ENCODE measurements around the gene MYBPH. TPM values are rescaled to one million over a fixed set of nuclear protein-coding genes. Genes with fewer than 3 reads are reported as not detected.

Gene MYBPH
- total RNA-seq, 4 donors from 2014 or later: 0.11 to 0.75 TPM; not detected in 2

DNA sequence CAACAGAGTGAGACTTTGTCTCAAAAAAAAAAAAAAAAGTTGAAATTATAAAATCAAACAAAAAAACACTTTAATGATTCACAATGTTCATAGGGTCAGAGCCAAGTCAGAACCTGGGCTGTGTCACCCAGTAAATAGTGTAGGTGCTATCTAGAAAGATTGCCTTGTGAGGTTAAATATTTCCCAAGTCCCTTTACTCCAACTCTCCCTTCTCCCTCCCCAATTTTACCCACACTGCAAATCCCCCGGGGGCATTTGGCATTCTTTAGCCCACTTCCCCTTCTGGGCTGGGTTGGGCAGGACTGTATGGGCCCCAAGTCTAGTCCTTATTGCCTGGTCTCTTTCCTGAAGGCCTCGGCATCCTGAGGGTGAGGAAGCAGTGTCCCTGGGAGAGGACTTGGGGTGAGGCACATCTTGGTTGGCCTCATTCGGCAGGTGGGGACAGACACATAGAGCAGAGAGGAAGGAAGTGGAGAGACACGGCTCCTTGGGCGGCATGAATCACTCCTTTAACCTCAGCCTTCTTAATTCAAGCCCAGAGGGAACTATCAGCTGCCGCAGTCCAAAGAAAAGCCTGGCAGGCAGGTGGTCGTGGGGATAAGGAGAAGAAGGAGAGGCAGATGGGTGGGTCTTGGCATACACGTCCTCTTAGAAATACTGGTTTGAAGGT, 39.9 kb downstream of the MYBPH start:
- TF ChIP-seq POLR2A (IDR thresholded peaks at IDR 0.05): no peak
- TF ChIP-seq, protein P1, sequence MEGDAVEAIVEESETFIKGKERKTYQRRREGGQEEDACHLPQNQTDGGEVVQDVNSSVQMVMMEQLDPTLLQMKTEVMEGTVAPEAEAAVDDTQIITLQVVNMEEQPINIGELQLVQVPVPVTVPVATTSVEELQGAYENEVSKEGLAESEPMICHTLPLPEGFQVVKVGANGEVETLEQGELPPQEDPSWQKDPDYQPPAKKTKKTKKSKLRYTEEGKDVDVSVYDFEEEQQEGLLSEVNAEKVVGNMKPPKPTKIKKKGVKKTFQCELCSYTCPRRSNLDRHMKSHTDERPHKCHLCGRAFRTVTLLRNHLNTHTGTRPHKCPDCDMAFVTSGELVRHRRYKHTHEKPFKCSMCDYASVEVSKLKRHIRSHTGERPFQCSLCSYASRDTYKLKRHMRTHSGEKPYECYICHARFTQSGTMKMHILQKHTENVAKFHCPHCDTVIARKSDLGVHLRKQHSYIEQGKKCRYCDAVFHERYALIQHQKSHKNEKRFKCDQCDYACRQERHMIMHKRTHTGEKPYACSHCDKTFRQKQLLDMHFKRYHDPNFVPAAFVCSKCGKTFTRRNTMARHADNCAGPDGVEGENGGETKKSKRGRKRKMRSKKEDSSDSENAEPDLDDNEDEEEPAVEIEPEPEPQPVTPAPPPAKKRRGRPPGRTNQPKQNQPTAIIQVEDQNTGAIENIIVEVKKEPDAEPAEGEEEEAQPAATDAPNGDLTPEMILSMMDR (IDR thresholded peaks at IDR 0.05): no peak
- Histone ChIP-seq H3K27ac (no peak overlapping the region), H3K9me3 (no peaks in the 10 kb centered on the region), H3K36me3 (no peaks in the 10 kb centered on the region), H3K4me1 (peaks cover 0 to 17% of the 10 kb centered on the region in 2 donors), H3K27me3 (no peaks in the 10 kb centered on the region), H3K4me3 (replicated peaks in 1 of 3) (no peak overlapping the region)
- 65 to 81% methylated on average over 8 of the region's 8 CpGs for WGBS, 2 donors
- intact Hi-C loops (cut with DNase I): no loop called here
- DNase-seq: no peak

DNA sequence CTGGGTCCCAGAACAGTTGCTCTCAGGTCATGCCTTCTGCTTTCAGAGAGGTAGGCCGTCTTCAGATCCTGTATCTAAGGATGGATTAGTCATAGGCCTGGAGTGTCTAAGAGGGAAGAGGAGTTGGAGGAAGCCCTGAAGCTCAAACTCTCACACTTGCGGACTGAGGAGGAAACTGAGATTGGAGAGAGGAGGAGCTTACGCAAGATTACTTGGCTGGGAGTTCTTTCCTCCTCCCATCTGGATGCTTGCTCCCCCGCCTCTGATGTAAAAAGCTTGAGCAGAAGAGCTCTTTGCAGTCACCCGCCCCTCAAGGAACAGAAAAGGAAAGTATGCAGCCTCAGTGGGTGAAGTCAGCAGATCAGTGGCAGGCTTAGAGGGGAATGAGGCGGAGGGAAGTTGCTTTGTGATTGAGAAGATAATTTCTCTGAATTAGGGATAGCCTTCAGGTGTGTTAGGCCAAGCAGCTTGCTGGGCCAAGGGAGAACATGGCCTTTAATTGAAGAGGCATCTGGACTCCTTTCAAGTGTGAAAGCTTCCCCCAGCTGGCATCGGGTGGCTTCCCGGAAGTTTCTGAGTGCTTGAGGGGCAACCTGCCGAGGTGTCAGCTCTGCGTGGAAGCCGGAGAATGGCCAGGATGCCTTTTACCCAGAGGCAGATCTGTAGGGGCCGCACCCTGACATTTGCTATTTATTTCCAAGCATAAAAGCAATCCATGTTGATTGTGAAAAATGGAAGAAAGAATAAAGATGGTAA, 41.5 kb downstream of the MYBPH start:
- Histone ChIP-seq H3K9me3 (no peaks in the 10 kb centered on the region), H3K4me3 (replicated peaks in 1 of 3) (no peak overlapping the region), H3K27ac (no peak overlapping the region), H3K4me1 (peaks cover 15 to 33% of the 10 kb centered on the region in 2 donors), H3K36me3 (no peaks in the 10 kb centered on the region), H3K27me3 (no peaks in the 10 kb centered on the region)
- no peak for TF ChIP-seq POLR2A (IDR thresholded peaks at IDR 0.05)
- TF ChIP-seq, protein P1 (IDR thresholded peaks at IDR 0.05): no peak
- 65 to 72% methylated on average over 12 of the region's 12 CpGs for WGBS, 2 donors
- no peak for DNase-seq
- intact Hi-C loops (cut with DNase I): no loop called here

DNA sequence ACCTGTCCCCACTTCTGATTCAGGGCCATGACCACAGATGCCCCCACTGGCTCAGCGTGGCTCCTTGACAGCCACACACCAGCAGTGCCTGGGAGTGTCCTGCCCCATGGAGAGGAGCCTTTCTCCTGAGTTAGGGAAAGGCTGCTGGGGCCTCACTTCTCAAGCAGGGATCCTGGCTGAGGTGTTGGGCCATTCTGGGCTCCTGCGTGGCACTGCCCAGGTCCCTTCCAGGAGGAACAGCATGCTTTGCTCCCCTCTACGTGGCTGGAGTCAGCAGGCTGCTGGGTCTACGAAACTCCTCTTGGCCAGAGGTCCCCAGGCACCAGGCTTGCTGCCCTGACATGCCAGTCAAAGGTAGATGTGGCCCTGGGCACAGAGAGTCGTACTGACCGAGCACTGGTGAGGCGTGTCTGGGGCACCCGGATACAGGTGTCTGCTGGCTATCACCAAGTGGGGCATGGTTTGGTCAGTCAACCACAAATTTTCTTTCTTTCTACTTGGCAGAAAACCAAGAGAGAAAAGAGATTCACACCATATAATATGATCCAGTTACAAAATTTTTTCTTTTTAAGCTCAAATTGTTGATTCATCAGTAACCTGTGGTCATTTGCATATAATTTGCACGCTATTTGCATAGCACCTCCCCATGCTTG, 44.0 kb downstream of the MYBPH start:
- 51 to 64% methylated on average over 6 to 8 of the region's 9 CpGs for WGBS, 2 donors
- H3K27ac ChIP-seq: no peak overlapping the region
- peak in 1 of 2 donors; percentile 58 for DNase-seq
- H3K4me1 ChIP-seq: peaks cover 25 to 55% of the 10 kb centered on the region in 2 donors
- H3K36me3 ChIP-seq: no peaks in the 10 kb centered on the region
- H3K27me3 ChIP-seq: no peaks in the 10 kb centered on the region
- intact Hi-C loops (cut with DNase I): no loop called here
- TF ChIP-seq, protein P1 (IDR thresholded peaks at IDR 0.05): no peak
- TF ChIP-seq POLR2A (IDR thresholded peaks at IDR 0.05): no peak
- no peaks in the 10 kb centered on the region for H3K9me3 ChIP-seq
- H3K4me3 ChIP-seq (replicated peaks in 1 of 3): no peak overlapping the region

DNA sequence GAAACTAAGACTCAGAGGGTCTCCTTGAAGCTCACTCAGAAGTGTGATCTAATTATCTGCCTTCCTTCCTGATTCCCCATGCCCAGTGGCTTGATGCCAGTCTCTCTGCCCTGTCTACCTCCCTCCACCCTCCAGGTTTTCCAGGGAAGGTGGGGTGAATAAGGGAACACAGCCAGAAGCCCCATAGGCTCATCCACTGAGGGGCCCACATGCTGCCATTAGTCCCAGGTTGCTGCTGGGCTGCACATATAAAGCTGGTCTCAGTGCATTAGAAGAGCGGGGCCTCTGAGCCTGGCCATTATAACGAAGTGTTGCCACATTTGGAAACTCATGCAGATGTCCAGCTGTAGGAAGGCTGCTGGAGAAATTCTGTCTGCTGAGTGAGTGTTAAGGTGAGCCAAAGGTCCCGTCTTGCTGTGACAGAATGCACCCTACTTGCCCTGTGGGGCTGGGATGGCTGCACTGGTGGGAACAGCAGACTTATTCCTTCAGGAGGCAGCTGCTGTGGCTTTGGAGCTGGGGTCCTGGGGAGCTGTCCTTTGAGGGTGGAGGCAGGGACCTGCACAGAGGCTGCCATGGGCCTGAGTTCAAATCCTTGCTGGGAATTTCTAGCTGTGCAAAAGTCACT, 45.2 kb downstream of the MYBPH start:
- DNase-seq: no peak
- 83 to 85% methylated on average over 2 of the region's 3 CpGs for WGBS, 2 donors
- no peak for TF ChIP-seq POLR2A (IDR thresholded peaks at IDR 0.05)
- TF ChIP-seq, protein P1 (IDR thresholded peaks at IDR 0.05): no peak
- no peaks in the 10 kb centered on the region for H3K9me3 ChIP-seq
- no peaks in the 10 kb centered on the region for H3K36me3 ChIP-seq
- H3K27me3 ChIP-seq: no peaks in the 10 kb centered on the region
- H3K27ac ChIP-seq: peak overlapping the region; percentile 13 to 53 (median 32)
- H3K4me1 ChIP-seq: peaks cover 25 to 59% of the 10 kb centered on the region in 2 donors
- no peak overlapping the region for H3K4me3 ChIP-seq (replicated peaks in 1 of 3)
- intact Hi-C loops (cut with DNase I): no loop called here
